Omental fat pad (tissue), 4 donors: ENCODE data around the gene LTBP4. TPM values are rescaled to one million over a fixed set of nuclear protein-coding genes. Genes with fewer than 3 reads are reported as not detected.
"Not testable (repeated sequence)": the region's sequence is repeated elsewhere in the genome, so short reads cannot be mapped to it uniquely, and the experiment has no call there.

Experiments used
- ATAC-seq: fragments of 150-250 bp; one replicate; pipeline ENCODE4 v1.9.1; 2016; ENCODE audit warnings: mild to moderate bottlenecking, moderate library complexity; ENCODE audit not compliant: low FRiP score
- DNase-seq: peaks from one replicate; pipeline ENCODE4 v3.0.0-alpha.2; 2019; ENCODE audit warnings: low spot score
- total RNA-seq, 4 donors: library from RNA; depleted of rRNA; stranded (reverse); fragments of >200 nt; gene quantifications; one replicate each; pipeline ENCODE4 v1.1.0, GENCODE V29; 2016
- TF ChIP-seq, protein P1 (sequence below), 3 donors: fragments of 450-650 bp; IDR thresholded peaks; one replicate each; pipeline ENCODE4 v1.5.1; 2016 to 2017; ENCODE audit warnings: antibody characterized with exemption in 3 of 3, mild to moderate bottlenecking in 3 of 3, moderate library complexity in 2 of 3

LTBP4 gene
- total RNA-seq, 4 donors from 2014 or later, result 73.5 to 197 (median 114) TPM

DNA sequence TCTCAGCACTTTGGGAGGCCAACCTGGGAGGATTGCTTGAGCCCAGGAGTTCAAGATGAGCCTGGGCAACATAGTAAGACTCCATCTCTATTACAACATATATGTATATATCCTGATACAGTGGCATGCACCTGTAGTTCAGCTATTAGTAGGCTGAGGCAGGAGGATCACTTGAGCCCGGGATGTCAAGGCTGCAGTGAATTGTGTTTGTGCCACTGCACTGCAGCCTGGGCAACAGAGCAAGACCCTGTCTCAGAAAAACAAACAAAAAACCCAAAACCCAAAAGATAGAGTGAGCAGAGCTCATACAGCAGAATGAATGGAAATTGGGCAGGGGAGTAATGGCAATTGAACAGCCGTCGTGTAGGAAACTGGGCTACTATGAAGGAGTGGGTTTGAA is 41.8 kb upstream of the LTBP4 start:
- ATAC-seq, result no peak
- TF ChIP-seq, protein P1, sequence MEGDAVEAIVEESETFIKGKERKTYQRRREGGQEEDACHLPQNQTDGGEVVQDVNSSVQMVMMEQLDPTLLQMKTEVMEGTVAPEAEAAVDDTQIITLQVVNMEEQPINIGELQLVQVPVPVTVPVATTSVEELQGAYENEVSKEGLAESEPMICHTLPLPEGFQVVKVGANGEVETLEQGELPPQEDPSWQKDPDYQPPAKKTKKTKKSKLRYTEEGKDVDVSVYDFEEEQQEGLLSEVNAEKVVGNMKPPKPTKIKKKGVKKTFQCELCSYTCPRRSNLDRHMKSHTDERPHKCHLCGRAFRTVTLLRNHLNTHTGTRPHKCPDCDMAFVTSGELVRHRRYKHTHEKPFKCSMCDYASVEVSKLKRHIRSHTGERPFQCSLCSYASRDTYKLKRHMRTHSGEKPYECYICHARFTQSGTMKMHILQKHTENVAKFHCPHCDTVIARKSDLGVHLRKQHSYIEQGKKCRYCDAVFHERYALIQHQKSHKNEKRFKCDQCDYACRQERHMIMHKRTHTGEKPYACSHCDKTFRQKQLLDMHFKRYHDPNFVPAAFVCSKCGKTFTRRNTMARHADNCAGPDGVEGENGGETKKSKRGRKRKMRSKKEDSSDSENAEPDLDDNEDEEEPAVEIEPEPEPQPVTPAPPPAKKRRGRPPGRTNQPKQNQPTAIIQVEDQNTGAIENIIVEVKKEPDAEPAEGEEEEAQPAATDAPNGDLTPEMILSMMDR (IDR thresholded peaks at IDR 0.05), result no peak

DNA sequence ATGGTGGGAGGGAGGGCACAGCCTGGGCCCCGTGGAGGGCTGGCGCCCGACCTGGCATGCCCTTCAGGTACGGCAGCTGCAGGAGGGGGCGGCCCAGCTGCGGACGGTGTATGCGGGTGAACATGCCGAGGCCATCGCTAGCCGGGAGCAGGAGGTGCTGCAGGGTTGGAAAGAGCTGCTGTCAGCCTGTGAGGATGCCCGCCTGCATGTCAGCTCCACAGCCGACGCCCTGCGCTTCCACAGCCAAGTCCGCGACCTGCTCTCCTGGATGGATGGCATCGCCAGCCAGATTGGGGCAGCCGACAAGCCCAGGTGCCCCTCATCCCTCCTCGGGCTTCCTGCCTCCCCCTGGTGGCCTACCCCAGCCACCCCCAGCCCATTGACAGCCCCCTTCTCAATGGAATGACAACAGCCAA is 41.1 kb upstream of the LTBP4 start:
- ATAC-seq (no peak), DNase-seq (no peak)
- TF ChIP-seq, protein P1 (IDR thresholded peaks at IDR 0.05), result no peak

More for the DNA sequence above, 41.8 kb upstream of the LTBP4 start:
- DNase-seq, result no peak

DNA sequence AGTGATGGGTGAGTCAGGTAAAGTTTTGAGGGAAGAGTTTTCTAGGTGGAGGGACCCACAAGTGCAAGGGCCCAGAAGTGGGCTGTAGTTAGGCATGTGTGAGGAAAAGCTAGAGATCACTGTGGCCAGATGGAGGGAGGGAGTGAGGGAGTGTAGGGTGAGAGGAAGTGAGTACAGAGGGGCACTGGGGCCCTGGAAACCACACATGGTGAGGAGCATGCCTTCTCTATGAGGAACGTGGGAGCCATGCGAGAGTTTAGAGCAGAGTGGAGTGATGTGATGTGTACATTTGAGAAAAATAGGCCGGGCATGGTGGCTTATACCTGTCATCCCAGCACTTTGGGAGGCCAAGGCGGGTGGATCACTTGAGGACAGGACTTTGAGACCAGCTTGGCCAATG is 39.2 kb upstream of the LTBP4 start:
- TF ChIP-seq, protein P1 (IDR thresholded peaks at IDR 0.05), result no peak
- DNase-seq (no peak), ATAC-seq (no peak)

DNA sequence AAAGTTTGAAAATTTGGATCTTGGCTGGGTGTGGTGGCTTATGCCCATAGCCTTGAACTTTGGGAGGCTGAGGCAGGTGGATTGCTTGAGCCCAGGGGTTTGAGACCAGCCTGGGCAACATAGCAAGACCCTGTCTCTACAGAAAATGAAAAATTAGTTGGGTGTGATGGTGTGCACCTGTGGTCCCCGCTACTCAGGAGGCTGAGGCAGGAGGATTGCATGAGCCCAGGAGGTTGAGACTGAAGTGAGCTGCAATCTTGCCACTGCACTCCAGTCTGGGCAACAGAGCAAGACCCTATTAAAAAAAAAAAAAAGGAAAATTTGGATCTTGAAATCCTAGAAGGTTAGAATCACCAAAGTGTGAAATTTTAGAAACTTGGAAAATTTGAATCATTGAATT is 36.6 kb upstream of the LTBP4 start:
- DNase-seq, ATAC-seq: not testable (repeated sequence)

DNA sequence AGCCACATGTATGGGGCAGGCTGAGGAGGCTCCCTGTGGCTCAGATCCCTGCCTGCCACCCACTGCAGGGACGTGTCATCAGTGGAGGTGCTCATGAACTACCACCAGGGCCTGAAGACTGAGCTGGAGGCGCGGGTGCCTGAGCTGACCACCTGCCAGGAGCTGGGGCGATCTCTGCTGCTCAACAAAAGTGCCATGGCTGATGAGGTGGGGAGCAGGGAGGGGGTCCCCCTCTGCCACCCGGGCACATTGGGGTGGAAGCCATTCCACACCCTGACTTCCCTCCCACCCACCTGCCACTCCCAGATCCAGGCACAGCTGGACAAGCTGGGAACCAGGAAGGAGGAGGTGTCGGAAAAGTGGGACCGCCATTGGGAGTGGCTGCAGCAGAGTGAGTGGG is 35.8 kb upstream of the LTBP4 start:
- ATAC-seq, result no peak
- DNase-seq, result no peak
- TF ChIP-seq, protein P1 (IDR thresholded peaks at IDR 0.05), result no peak

DNA sequence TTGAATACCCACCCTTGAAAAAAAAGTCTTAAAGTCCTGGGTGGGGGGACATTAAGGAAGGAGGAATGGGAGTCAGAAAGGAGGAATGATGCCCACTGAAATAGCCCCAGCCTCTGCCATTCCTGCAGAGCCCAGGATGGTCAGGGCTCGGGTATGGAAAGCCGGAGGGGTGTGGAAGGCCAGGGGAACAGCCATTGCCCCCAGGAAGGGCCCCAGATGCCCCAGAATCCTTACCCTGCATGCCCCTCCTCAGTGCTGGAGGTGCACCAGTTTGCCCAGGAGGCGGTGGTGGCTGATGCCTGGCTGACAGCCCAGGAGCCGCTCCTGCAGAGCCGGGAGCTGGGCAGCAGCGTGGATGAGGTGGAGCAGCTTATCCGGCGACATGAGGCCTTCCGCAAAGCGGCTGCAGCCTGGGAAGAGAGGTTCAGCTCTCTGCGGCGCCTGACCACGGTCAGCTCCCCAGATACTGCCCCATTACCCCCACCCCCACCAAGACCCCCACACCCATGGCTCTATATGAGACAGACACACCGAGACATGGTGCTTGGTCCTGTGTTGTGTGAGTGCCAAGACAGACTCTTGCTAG is 35.2 kb upstream of the LTBP4 start:
- DNase-seq (no peak), ATAC-seq (no peak)
- TF ChIP-seq, protein P1 (IDR thresholded peaks at IDR 0.05), result no peak

DNA sequence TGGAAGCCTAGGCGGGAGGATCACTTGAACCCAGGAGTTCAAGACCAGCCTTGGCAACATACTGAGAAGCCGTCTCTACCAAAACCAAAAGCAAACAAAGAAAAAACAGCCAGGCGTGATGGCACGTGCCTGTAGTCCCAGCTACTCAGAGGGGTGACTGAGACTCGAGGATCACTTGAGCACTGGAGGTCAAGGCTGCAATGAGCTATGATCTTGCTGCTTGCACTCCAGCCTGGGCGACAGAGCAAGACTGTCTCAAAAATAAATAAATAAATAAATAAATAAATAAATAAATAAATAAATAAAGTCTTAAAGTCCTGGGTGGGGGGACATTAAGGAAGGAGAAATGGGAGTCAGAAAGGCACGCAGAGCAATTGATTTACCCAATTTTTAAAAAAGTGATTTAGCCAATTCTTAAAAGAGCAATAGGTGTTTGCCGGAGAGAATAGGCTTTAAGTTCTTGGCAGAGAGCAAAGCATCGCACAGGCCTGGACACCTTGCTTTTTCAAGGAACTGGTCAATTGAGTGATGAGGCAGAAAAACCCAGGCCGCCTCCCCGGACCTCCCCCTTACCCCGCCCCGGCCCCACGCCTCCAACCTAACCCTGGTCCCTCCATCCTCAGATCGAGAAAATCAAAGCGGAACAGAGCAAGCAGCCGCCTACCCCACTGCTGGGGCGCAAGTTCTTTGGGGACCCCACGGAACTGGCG is 34.0 kb upstream of the LTBP4 start:
- no peak for ATAC-seq
- DNase-seq, result no peak
- TF ChIP-seq, protein P1 (IDR thresholded peaks at IDR 0.05), result no peak
